Neuron (in vitro differentiated cells): Measurements from ENCODE around the gene HCN2.

Source experiments
- H2AFZ ChIP-seq: one replicate; pipeline ENCODE4 v1.6.1; 2013; ENCODE audit warnings: low read depth, mild to moderate bottlenecking, inconsistent platforms, low read length, moderate library complexity
- H3K27me3 ChIP-seq: one replicate; pipeline ENCODE4 v1.6.1; 2013; ENCODE audit warnings: low read length; ENCODE audit not compliant: insufficient read depth
- H3K36me3 ChIP-seq: one replicate; pipeline ENCODE4 v1.6.1; 2013; ENCODE audit warnings: low read length; ENCODE audit not compliant: insufficient read depth
- H3K4me1 ChIP-seq: one replicate; pipeline ENCODE4 v1.6.1; 2013; ENCODE audit warnings: low read length; ENCODE audit not compliant: insufficient read depth
- H3K4me3 ChIP-seq: 2 replicates; pipeline ENCODE4 v1.5.1; 2013; ENCODE audit warnings: mild to moderate bottlenecking, low read length, moderate library complexity
- H3K9me3 ChIP-seq: one replicate; pipeline ENCODE4 v1.6.1; 2013; ENCODE audit warnings: low read length

Gene HCN2

DNA sequence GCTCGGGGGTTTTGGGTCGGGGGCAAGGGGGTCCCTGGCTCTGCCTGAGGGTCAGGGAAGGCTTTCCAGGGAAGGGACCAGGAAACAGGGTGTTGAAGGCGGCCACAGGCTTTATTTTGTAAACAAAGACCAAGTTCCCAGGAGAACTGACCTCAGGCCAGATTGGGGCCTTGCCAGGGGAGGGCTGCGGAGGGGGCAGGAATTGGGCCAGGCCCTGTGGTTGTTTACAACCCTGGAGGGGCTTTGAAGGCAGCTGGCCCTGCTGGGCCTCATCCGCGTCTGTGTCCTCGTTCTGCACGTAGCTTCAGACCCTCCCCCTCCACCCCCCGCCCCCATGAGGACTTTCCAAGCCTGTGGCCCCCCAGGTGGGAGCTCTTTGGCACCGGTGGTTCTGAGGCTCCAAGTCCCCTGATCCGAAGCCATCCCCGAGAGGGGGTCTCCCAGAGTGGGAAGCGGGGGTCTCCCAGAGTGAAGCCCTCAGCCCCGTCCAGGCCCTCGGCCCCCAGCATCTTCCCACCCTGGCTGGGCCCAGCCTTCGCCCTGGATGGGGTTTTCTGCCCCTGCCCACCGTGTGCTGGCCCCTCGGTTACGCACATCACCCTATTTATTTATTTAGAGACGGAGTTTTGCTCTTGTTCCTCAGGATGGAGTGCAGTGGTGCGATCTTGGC is 30.8 kb upstream of the HCN2 start:
- H3K36me3 ChIP-seq, result no peaks in the 10 kb centered on the region

DNA sequence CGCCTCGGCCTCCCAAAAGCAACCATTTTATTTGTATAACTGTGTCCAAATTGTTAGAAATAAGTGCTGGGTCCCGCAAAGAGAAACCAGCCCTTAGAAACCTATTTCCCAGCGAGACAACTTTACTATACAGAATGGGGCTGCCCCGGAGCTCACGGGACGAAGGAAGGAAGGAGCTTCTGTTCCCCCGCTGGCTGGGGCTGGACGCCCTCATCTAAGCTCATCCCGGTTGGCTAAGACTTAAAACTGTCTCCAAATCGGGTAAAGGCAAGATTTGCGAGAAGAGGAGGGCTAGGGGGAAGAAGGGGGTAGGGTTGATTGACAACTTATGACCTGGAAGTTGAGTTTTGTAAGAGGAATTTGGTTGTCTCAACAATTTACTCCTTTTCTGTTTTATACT is 29.6 kb upstream of the HCN2 start:
- no peak overlapping the region for H2AFZ ChIP-seq
- no peaks in the 10 kb centered on the region for H3K27me3 ChIP-seq
- H3K4me3 ChIP-seq, result no peak overlapping the region
- peaks cover 5% of the 10 kb centered on the region for H3K9me3 ChIP-seq
- H3K36me3 ChIP-seq, result no peaks in the 10 kb centered on the region
- H3K4me1 ChIP-seq, result no peaks in the 10 kb centered on the region

More for the DNA sequence above, 30.8 kb upstream of the HCN2 start:
- Histone ChIP-seq H3K4me1 (no peaks in the 10 kb centered on the region), H2AFZ (no peak overlapping the region), H3K9me3 (peaks cover 5% of the 10 kb centered on the region), H3K27me3 (no peaks in the 10 kb centered on the region), H3K4me3 (no peak overlapping the region)

DNA sequence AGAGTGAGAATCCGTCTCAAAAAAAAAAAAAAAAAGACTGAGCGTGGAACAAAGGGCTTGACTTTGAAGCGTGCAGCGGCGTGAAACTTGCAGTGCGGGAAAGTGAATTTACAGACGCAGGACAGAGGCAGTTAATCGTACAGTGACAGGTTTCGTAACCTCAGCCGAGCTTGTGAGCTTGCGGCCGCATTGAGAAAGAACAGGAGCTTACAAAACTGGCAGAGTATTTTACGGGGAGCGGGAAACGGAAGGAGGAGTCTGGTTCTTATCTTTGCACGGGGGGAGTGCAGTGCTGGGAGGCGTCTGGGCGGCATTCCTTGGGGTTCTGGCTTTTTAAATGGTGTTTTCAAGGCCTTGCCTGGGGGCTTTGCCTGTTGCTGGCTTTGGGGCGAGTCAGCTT is 23.3 kb upstream of the HCN2 start:
- peaks cover 6% of the 10 kb centered on the region for H3K9me3 ChIP-seq
- H3K36me3 ChIP-seq, result peaks cover 3% of the 10 kb centered on the region
- H3K4me1 ChIP-seq, result peaks cover 5% of the 10 kb centered on the region
- H3K27me3 ChIP-seq, result no peaks in the 10 kb centered on the region
- no peak overlapping the region for H3K4me3 ChIP-seq
- no peak overlapping the region for H2AFZ ChIP-seq

DNA sequence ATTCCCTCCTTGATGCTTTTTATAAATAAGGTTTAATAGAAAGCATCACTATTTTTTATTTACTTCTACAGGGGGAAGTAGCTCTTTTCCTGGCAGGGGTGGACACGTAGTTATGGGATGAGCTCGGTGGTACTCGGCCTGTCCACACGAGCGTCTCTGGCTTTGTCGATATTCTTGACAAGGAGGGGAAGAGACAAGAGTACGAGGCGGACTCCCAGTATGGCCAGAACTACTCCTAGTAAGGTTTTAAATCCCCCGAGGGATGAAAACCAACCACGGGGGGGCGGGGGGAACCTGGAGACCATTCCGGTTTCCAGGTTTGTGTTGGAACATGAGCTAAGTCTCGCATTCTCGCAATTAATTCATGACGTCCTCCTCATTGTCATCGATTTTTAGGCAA is 22.8 kb upstream of the HCN2 start:
- peaks cover 5% of the 10 kb centered on the region for H3K4me1 ChIP-seq
- peaks cover 6% of the 10 kb centered on the region for H3K9me3 ChIP-seq
- H3K27me3 ChIP-seq, result no peaks in the 10 kb centered on the region
- peaks cover 3% of the 10 kb centered on the region for H3K36me3 ChIP-seq
- no peak overlapping the region for H3K4me3 ChIP-seq
- no peak overlapping the region for H2AFZ ChIP-seq

DNA sequence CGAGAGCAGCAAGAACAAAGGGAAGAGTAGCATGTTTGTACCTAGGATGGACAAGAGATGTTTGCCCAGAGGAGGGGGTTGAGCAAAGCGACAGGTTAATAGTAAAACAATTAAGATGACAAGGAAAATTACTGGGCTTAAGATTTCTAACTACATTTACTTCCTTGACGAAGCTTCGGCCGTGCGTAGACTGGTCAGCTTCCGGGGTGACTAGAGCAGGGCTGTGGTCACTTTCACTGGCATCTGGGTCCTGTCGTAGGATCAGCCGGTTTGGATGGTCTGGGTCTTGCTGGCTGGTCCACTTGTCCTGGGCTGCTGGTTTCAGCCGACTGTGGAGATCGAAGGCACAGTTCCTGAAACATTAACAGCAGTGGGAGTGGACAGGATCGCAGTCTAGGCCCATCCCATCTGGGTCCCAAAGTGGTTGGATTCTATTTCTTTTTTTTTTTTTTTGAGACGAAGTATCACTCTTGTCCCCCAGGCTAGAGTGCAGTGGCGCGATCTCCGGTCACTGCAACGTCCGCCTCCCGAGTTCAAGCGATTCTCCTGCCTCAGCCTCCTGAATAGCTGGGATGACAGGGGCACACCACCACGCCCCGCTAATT is 22.3 kb upstream of the HCN2 start:
- peaks cover 5% of the 10 kb centered on the region for H3K4me1 ChIP-seq
- no peak overlapping the region for H2AFZ ChIP-seq
- no peaks in the 10 kb centered on the region for H3K27me3 ChIP-seq
- no peak overlapping the region for H3K4me3 ChIP-seq
- peaks cover 6% of the 10 kb centered on the region for H3K9me3 ChIP-seq
- peaks cover 3% of the 10 kb centered on the region for H3K36me3 ChIP-seq

DNA sequence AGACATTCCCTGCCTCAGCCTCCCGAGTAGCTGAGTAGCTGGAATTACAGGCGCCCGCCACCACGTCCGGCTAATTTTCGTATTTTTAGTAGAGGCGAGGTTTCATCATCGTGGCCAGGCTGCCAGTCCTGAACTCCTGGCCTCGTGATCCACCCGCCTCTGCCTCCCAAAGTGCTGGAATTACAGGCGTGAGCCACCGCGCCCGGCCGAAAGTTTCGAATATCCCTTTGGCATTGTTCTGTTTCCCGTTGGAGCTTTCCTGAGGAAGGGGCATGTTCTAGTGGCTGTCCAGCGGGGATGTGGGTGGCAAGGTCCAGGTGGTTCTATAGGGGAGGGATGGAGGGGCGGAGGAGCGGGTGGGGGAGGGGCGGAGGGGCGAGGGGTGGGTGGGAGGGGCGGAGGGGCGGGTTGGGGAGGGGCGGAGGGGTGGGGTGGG is 19.4 kb upstream of the HCN2 start:
- peaks cover 20% of the 10 kb centered on the region for H3K4me1 ChIP-seq
- no peak overlapping the region for H2AFZ ChIP-seq
- H3K4me3 ChIP-seq, result no peak overlapping the region
- H3K36me3 ChIP-seq, result peaks cover 3% of the 10 kb centered on the region
- H3K27me3 ChIP-seq, result no peaks in the 10 kb centered on the region
- peaks cover 2% of the 10 kb centered on the region for H3K9me3 ChIP-seq

DNA sequence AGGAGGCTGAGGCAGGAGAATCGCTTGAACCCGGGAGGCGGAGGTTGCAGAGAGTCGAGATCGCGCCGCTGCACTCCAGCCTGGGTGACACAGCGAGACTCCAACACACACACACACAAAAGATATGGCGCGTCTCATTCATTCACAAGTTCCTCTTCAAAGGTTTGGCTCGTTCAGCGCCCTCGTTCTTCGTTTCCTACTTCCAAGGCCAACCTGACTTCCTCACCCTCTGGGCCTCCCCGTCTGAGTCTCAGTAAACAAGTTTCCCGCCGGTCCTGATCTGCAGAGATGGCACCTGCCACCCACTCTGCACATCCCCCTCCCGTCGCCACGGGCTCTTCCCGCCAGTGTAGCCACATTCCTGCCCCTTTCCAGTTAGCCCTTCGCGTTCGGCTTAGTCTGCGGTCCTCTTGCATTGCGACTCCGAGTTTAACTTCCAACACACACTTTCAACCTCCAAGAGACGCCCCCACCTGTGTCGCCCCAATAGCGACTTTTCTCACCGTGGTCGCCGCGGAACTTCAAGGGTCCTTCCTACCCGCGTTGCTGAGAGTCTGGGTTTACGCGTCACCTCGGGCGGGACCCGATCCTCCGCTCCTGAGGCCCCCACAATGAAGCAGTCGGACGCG is 18.6 kb upstream of the HCN2 start:
- H3K9me3 ChIP-seq, result peaks cover 2% of the 10 kb centered on the region
- peak overlapping the region; percentile 6 for H2AFZ ChIP-seq
- H3K4me1 ChIP-seq, result peaks cover 25% of the 10 kb centered on the region
- H3K36me3 ChIP-seq, result peaks cover 6% of the 10 kb centered on the region
- peak overlapping the region; percentile 62 for H3K4me3 ChIP-seq
- no peaks in the 10 kb centered on the region for H3K27me3 ChIP-seq

DNA sequence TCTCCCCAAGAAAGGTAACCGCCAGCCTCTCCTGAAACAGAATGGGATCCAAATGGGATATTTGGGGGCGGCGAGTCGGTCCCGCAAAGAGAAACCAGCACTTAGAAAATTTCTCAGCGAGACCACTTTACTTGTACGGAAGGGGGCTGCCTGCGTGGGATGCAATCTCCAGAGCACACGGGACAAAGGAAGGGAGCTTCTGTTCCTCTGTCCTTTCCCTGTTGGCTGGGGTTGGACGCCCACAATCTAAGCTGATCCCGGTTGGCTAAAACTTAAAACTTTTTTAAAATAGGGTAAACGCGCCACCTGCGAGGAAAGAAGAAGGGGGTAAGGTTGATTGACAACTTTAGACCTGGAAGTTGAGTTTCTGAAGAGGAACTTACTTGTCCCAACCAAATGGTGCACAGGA is 18.1 kb upstream of the HCN2 start:
- Histone ChIP-seq H2AFZ (peak overlapping the region; percentile 6), H3K36me3 (peaks cover 5% of the 10 kb centered on the region), H3K9me3 (peaks cover 2% of the 10 kb centered on the region), H3K27me3 (no peaks in the 10 kb centered on the region), H3K4me3 (peak overlapping the region; percentile 62), H3K4me1 (peaks cover 25% of the 10 kb centered on the region)

DNA sequence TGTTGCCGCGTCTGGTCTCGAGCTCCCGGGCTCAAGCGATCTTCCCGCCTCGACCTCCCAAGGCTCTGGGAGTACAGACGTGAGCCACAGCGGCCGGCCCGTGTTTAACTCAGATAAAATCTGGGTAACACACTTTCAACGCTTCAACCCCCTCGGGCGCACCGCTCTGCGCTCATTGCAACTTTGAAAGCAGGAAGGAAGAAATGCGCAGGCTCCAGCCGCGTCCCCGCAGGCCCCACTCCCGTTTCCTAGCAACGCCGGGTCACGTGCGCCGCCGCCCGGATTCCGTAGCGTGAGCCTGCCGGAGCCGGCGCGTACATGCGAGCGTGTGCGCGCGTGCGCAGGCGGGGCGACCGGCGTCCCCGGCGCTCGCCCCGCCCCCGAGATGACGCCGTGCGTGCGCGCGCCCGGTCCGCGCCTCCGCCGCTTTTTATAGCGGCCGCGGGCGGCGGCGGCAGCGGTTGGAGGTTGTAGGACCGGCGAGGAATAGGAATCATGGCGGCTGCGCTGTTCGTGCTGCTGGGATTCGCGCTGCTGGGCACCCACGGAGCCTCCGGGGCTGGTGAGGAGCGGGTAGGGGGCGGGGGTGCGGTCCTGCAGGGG is 17.4 kb upstream of the HCN2 start, which contains the start of gene BSG:
Gene BSG, plus strand, starts transcription at position 457 of the 603 bp plus-strand sequence. Its CDS starts 39 bp downstream, at position 496.
- H3K9me3 ChIP-seq, result peaks cover 2% of the 10 kb centered on the region
- H2AFZ ChIP-seq, result peak within 1 kb of the TSS; percentile 6
- H3K4me1 ChIP-seq, result peaks cover 25% of the 10 kb centered on the region
- peaks cover 9% of the 10 kb centered on the region for H3K36me3 ChIP-seq
- peak within 1 kb of the TSS; percentile 92 for H3K4me3 ChIP-seq
- no peaks in the 10 kb centered on the region for H3K27me3 ChIP-seq

DNA sequence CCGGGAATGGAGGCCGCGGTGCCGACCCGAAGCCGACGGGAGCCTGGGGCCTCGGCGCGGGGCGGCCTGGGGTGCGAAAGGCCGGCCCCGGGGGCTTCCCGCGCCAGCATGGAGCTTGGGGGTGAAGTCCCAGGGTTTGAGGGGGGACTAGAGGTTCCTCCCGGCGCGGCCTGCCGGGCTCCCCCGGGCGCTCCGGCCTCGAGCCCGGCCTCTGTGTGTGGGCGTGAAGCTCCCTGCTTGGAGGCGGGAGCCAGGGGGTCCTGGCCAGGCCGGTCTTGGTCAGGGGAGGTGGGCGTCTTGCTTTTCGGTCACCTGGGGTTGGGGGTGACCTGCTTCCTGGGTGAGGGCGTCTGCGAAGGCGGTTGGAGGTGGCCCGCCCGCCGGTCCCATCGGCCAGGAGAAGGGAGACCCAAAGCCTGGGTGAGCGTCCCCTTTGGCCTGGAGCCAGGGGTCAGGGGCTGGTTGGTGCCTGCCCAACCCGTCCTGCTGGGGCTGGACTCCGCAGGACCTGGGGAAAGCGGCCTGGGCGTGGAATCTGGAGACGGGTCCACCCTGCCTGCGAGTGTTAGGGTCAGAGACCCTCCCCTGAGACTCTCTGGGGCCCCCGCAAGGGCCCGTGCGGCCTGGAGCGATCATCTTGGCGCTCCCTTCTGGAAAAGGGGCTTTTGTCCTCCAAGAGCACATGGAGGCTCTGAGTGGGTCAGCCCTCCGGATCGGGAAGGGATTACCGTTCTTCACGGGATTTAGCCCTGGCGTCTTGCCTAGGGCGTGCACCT is 16.8 kb upstream of the HCN2 start:
- Histone ChIP-seq H3K4me1 (peaks cover 25% of the 10 kb centered on the region), H3K4me3 (peak overlapping the region; percentile 92), H2AFZ (no peak overlapping the region), H3K36me3 (peaks cover 15% of the 10 kb centered on the region), H3K9me3 (no peaks in the 10 kb centered on the region), H3K27me3 (no peaks in the 10 kb centered on the region)

DNA sequence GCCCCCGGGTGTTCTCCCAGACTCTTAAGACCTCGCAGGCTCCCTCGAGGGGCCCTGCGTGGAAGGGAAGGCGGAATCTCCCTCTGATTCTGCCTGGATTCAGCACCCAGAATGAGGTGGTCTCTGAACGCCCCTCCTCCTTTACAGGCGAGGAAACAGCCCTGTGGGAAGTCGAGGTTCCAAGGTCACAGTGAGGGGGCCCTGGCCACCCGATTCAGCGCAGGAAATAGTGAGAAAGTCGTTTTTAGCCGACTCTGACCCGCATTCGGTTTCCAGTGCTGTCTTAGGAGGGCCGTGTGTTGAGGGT is 16.2 kb upstream of the HCN2 start:
- Histone ChIP-seq H3K36me3 (peaks cover 19% of the 10 kb centered on the region), H3K27me3 (no peaks in the 10 kb centered on the region), H3K4me3 (peak overlapping the region; percentile 92), H3K4me1 (peaks cover 25% of the 10 kb centered on the region), H2AFZ (no peak overlapping the region), H3K9me3 (no peaks in the 10 kb centered on the region)

DNA sequence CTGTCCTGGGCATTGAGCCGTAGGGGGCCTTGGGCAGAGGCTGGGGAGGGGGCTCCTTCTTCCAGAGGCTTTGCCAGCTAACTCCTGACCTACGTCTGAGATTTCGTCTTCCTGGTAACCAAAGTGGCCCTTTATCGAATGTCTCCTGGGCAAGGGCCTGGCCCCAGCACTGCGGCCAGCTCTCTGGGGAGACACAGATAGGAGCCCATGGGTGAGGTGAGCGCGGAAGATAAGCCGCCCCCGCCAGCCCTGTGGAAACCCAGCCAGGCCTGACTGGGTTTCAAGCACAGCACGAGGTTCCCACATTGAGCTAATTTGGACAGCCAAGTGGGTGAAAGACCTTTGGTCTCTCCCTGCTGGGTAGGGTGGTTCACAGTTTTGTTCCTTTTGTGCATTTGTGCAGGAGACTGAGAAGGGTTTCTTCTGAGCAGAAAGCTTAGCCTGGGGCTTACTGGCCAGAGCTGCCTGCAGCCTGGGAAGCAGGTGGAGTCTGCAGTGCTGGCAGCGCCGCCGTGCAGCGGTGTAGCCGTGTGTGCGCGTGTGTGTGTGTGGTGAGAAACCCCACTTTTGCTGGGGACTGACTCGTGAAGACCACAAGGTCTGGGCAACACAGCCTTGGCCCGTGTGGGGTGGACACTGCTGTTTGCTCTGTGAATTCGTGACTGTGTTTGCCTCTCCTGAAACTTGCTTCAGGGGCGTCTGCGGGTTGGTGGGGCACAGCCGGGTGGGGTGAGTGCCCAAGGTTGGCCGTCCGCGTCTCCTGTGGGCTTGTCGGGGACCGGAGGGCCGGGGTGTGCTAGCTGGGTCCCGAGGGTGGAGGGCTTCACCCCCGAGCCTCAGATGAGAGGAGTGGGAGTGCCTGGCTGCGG is 14.8 kb upstream of the HCN2 start:
- no peaks in the 10 kb centered on the region for H3K27me3 ChIP-seq
- H3K9me3 ChIP-seq, result no peaks in the 10 kb centered on the region
- H3K4me1 ChIP-seq, result peaks cover 25% of the 10 kb centered on the region
- H2AFZ ChIP-seq, result no peak overlapping the region
- H3K36me3 ChIP-seq, result peaks cover 26% of the 10 kb centered on the region
- peak overlapping the region; percentile 3 for H3K4me3 ChIP-seq
